HEK293 (cell line): ENCODE data around the gene CCNDBP1.

Experiments used
- CTCF ChIA-PET: fragments of 350-600 bp; formaldehyde crosslinking; extraction: SDS; loops from one replicate; lab custom pipeline; 2021; ENCODE audit warnings: antibody characterized with exemption; lab: Yijun Ruan, JAX
- POLR2A ChIA-PET: fragments of 300-600 bp; formaldehyde crosslinking; extraction: SDS; loops from one replicate; lab custom pipeline; 2020; ENCODE audit warnings: antibody characterized with exemption, inconsistent platforms; lab: Yijun Ruan, JAX
- H3K27ac ChIP-seq: fragments of 200-500 bp; sonication (Bioruptor generic); 2 replicates; pipeline ENCODE4 v1.5.1; 2014; ENCODE audit warnings: low read depth, low read length, control low read depth, inconsistent platforms; ENCODE audit errors: extremely low read depth
- H3K36me3 ChIP-seq, 2 experiments: fragments of 200-500 bp in 1 of 2; sonication (Bioruptor generic) in 1 of 2; 1 replicate in 1 of 2; 2 replicates in 1 of 2; pipeline ENCODE4 v1.5.1; 2014 to 2017; ENCODE audit warnings: inconsistent platforms in 2 of 2, low read length in 2 of 2; ENCODE audit not compliant: control insufficient read depth in 2 of 2, insufficient read depth in 1 of 2
- H3K4me1 ChIP-seq: fragments of 200-500 bp; sonication (Bioruptor generic); 2 replicates; pipeline ENCODE4 v1.5.1; 2014; ENCODE audit warnings: mild to moderate bottlenecking, low read length, inconsistent platforms; ENCODE audit not compliant: control insufficient read depth, insufficient read depth
- H3K4me3 ChIP-seq: 2 replicates; pipeline ENCODE4 v1.5.1; 2011; ENCODE audit warnings: low read depth, mild to moderate bottlenecking, control low read depth, low read length, moderate library complexity
- H3K9me3 ChIP-seq: fragments of 200-500 bp; sonication (Bioruptor generic); 2 replicates; pipeline ENCODE4 v1.5.1; 2014; ENCODE audit warnings: low read depth, low read length, inconsistent platforms; ENCODE audit not compliant: control insufficient read depth, insufficient read depth
- AEBP2 ChIP-seq: fragments of 450-650 bp; formaldehyde crosslinking; IDR thresholded peaks from 2 replicates; pipeline ENCODE4 v1.5.1; 2016; ENCODE audit warnings: missing biosample characterization, missing genetic modification characterization, borderline replicate concordance
- ATF2 ChIP-seq: fragments of 450-650 bp; formaldehyde crosslinking; IDR thresholded peaks from 2 replicates; pipeline ENCODE4 v1.5.1; 2016; ENCODE audit warnings: missing biosample characterization, missing genetic modification characterization, low read depth
- BCL11B ChIP-seq: fragments of 450-650 bp; formaldehyde crosslinking; IDR thresholded peaks from 2 replicates; pipeline ENCODE4 v1.5.1; 2016; ENCODE audit warnings: low read depth, missing biosample characterization, missing genetic modification characterization
- CTCF ChIP-seq: fragments of 450-650 bp; formaldehyde crosslinking; IDR thresholded peaks from 2 replicates; pipeline ENCODE4 v1.5.1; 2016; ENCODE audit warnings: missing biosample characterization, missing genetic modification characterization
- EGR2 ChIP-seq: fragments of 450-650 bp; formaldehyde crosslinking; IDR thresholded peaks from 2 replicates; pipeline ENCODE4 v1.5.1; 2016; ENCODE audit warnings: low read depth, missing biosample characterization, missing genetic modification characterization
- KLF10 ChIP-seq: fragments of 450-650 bp; IDR thresholded peaks from 2 replicates; pipeline ENCODE4 v1.5.1; 2018; ENCODE audit warnings: missing biosample characterization, mild to moderate bottlenecking, missing genetic modification characterization
- KLF16 ChIP-seq: fragments of 450-650 bp; formaldehyde crosslinking; IDR thresholded peaks from 2 replicates; pipeline ENCODE4 v1.5.1; 2017; ENCODE audit warnings: missing biosample characterization, missing genetic modification characterization
- KLF17 ChIP-seq: fragments of 450-650 bp; formaldehyde crosslinking; IDR thresholded peaks from 2 replicates; pipeline ENCODE4 v1.5.1; 2016; ENCODE audit warnings: missing biosample characterization, missing genetic modification characterization
- SALL2 ChIP-seq: fragments of 450-650 bp; formaldehyde crosslinking; IDR thresholded peaks from 2 replicates; pipeline ENCODE4 v1.5.0; 2017; ENCODE audit warnings: missing biosample characterization, mild to moderate bottlenecking, missing genetic modification characterization, borderline replicate concordance
- SP2 ChIP-seq: fragments of 450-650 bp; formaldehyde crosslinking; IDR thresholded peaks from 2 replicates; pipeline ENCODE4 v1.5.1; 2016; ENCODE audit warnings: missing biosample characterization, missing genetic modification characterization
- SP3 ChIP-seq: fragments of 450-650 bp; formaldehyde crosslinking; IDR thresholded peaks from 2 replicates; pipeline ENCODE4 v1.5.1; 2016; ENCODE audit warnings: missing biosample characterization, missing genetic modification characterization
- SP7 ChIP-seq: fragments of 450-650 bp; formaldehyde crosslinking; IDR thresholded peaks from 2 replicates; pipeline ENCODE4 v1.5.1; 2016; ENCODE audit warnings: missing biosample characterization, missing genetic modification characterization
- ZBTB20 ChIP-seq: fragments of 450-650 bp; formaldehyde crosslinking; IDR thresholded peaks from 2 replicates; pipeline ENCODE4 v1.5.1; 2016; ENCODE audit warnings: missing biosample characterization, missing genetic modification characterization
- ZBTB26 ChIP-seq: fragments of 450-650 bp; formaldehyde crosslinking; optimal IDR thresholded peaks from 2 replicates; pipeline ENCODE3; 2016; ENCODE audit warnings: missing biosample characterization, mild to moderate bottlenecking, missing genetic modification characterization
- ZBTB48 ChIP-seq: fragments of 450-650 bp; formaldehyde crosslinking; IDR thresholded peaks from 2 replicates; pipeline ENCODE4 v1.5.1; 2016; ENCODE audit warnings: missing biosample characterization, missing genetic modification characterization
- ZEB2 ChIP-seq: fragments of 450-650 bp; formaldehyde crosslinking; IDR thresholded peaks from 2 replicates; pipeline ENCODE4 v1.5.1; 2016; ENCODE audit warnings: missing biosample characterization, missing genetic modification characterization
- ZFHX2 ChIP-seq: fragments of 450-650 bp; formaldehyde crosslinking; conservative IDR thresholded peaks from 2 replicates; pipeline ENCODE4 v1.5.1; 2016; ENCODE audit warnings: missing biosample characterization, missing genetic modification characterization
- ZNF121 ChIP-seq: fragments of 450-650 bp; formaldehyde crosslinking; IDR thresholded peaks from 2 replicates; pipeline ENCODE4 v1.5.1; 2016; ENCODE audit warnings: missing biosample characterization, missing genetic modification characterization
- ZNF24 ChIP-seq: fragments of 450-650 bp; formaldehyde crosslinking; IDR thresholded peaks from 2 replicates; pipeline ENCODE4 v1.5.1; 2016; ENCODE audit warnings: missing biosample characterization, missing genetic modification characterization
- ZNF335 ChIP-seq: fragments of 450-650 bp; formaldehyde crosslinking; conservative IDR thresholded peaks from 2 replicates; pipeline ENCODE4 v1.5.1; 2016; ENCODE audit warnings: missing biosample characterization, missing genetic modification characterization
- ZNF366 ChIP-seq: fragments of 450-650 bp; formaldehyde crosslinking; conservative IDR thresholded peaks from 2 replicates; pipeline ENCODE4 v1.5.1; 2016; ENCODE audit warnings: missing biosample characterization, missing genetic modification characterization
- ZNF394 ChIP-seq: fragments of 450-650 bp; formaldehyde crosslinking; IDR thresholded peaks from 2 replicates; pipeline ENCODE4 v1.5.1; 2016; ENCODE audit warnings: missing biosample characterization, missing genetic modification characterization, mild to moderate bottlenecking, moderate library complexity, borderline replicate concordance
- ZNF623 ChIP-seq: fragments of 450-650 bp; formaldehyde crosslinking; IDR thresholded peaks from 2 replicates; pipeline ENCODE4 v1.5.1; 2016; ENCODE audit warnings: missing biosample characterization, missing genetic modification characterization
- ZNF629 ChIP-seq: fragments of 450-650 bp; formaldehyde crosslinking; IDR thresholded peaks from 2 replicates; pipeline ENCODE4 v1.5.1; 2017; ENCODE audit warnings: missing biosample characterization, missing genetic modification characterization
- ZNF692 ChIP-seq: fragments of 450-650 bp; formaldehyde crosslinking; IDR thresholded peaks from 2 replicates; pipeline ENCODE4 v1.5.1; 2016; ENCODE audit warnings: missing biosample characterization, missing genetic modification characterization
- ZSCAN16 ChIP-seq: fragments of 450-650 bp; formaldehyde crosslinking; IDR thresholded peaks from 2 replicates; pipeline ENCODE4 v1.5.1; 2016; ENCODE audit warnings: missing biosample characterization, missing genetic modification characterization
- ZSCAN23 ChIP-seq: fragments of 450-650 bp; formaldehyde crosslinking; IDR thresholded peaks from 2 replicates; pipeline ENCODE4 v1.5.1; 2016; ENCODE audit warnings: missing biosample characterization, missing genetic modification characterization
- ZSCAN30 ChIP-seq: fragments of 450-650 bp; IDR thresholded peaks from 2 replicates; pipeline ENCODE4 v1.5.1; 2018; ENCODE audit warnings: missing biosample characterization, mild to moderate bottlenecking, missing genetic modification characterization, moderate library complexity

CCNDBP1 gene

GRCh38 chr15:43185157-43186002, at the start of gene CCNDBP1:
TSS of gene CCNDBP1 (plus strand) at chr15:43185403. CDS start at chr15:43185499, 96 bp downstream.
- Histone ChIP-seq H3K9me3 (no peaks in the 10 kb centered on the region), H3K36me3 (peaks cover 7 to 40% of the 10 kb centered on the region in 2 experiments; a peak in 2 of 3 replicates), H3K4me1 (peaks cover 3% of the 10 kb centered on the region; the same call in 1 of the 2 replicates), H3K4me3 (peak within 1 kb of the TSS; percentile 91), H3K27ac (peak within 1 kb of the TSS; percentile 59; the same call in 1 of the 2 replicates)
- ChIA-PET POLR2A (interaction anchor here (0.6 kb wide), 1 partner anchor 86 kb away, joined by 3 read pairs; no protein-coding TSS in a partner anchor), CTCF (interaction anchor here (0.6 to 1.9 kb wide), 8 partner anchors 10 to 167 kb away, joined by 3 to 13 read pairs (median 4); no protein-coding TSS in a partner anchor)
- TF ChIP-seq ZNF121 (tag by site-specific recombination): 0 out of 2 replicates have a peak, but pooled peaks have one; percentile 34
- TF ChIP-seq ZBTB26: peak; percentile 73
- TF ChIP-seq KLF16 (tag by site-specific recombination): peak; percentile 66
- TF ChIP-seq SP2 (tag by site-specific recombination): peak; percentile 91
- TF ChIP-seq BCL11B (tag by site-specific recombination): peak; percentile 56; the same call in 1 of the 2 replicates
- no peak for TF ChIP-seq ATF2 (tag by site-specific recombination)
- TF ChIP-seq KLF17 (tag by site-specific recombination): peak; percentile 54; the same call in 1 of the 2 replicates
- peak; percentile 41 for TF ChIP-seq CTCF (tag by site-specific recombination)
- TF ChIP-seq ZSCAN16 (tag by site-specific recombination): no peak
- TF ChIP-seq ZBTB48 (tag by site-specific recombination): peak; percentile 90
- TF ChIP-seq AEBP2 (tag by site-specific recombination): no peak
- peak; percentile 40 for TF ChIP-seq ZNF366 (tag by site-specific recombination)
- TF ChIP-seq ZNF335: peak; percentile 73
- TF ChIP-seq ZNF629: peak; percentile 66
- 0 out of 2 replicates have a peak, but pooled peaks have one; percentile 11 for TF ChIP-seq ZSCAN30 (tag by site-specific recombination)
- TF ChIP-seq ZBTB20 (tag by site-specific recombination): peak; percentile 72; the same call in 1 of the 2 replicates
- TF ChIP-seq ZNF394: peak; percentile 81; the same call in 1 of the 2 replicates
- TF ChIP-seq EGR2: 0 out of 2 replicates have a peak, but pooled peaks have one; percentile 10
- TF ChIP-seq ZFHX2 (tag by site-specific recombination): peak; percentile 50; the same call in 1 of the 2 replicates
- TF ChIP-seq ZNF24 (tag by site-specific recombination): no peak
- peak; percentile 68 for TF ChIP-seq SP7 (tag by site-specific recombination)
- peak; percentile 49; the same call in 1 of the 2 replicates for TF ChIP-seq KLF10 (tag by site-specific recombination)
- TF ChIP-seq SALL2 (tag by site-specific recombination): no peak
- TF ChIP-seq ZNF692 (tag by site-specific recombination): peak; percentile 64; the same call in 1 of the 2 replicates
- TF ChIP-seq ZNF623: no peak
- no peak for TF ChIP-seq ZSCAN23 (tag by site-specific recombination)
- peak; percentile 91 for TF ChIP-seq SP3 (tag by site-specific recombination)
- peak; percentile 38; the same call in 1 of the 2 replicates for TF ChIP-seq ZEB2 (tag by site-specific recombination)
